Endothelial cell of umbilical vein (primary cell): ENCODE data around the gene TSPOAP1. TPM values are rescaled to one million over a fixed set of nuclear protein-coding genes. Genes with fewer than 3 reads are reported as not detected.

Source experiments
- BruUV-seq: library from RNA; stranded (reverse); fragments of 400-500 nt; replicated peaks from 2 replicates; lab custom pipeline; 2021; lab: Mats Ljungman, UMichigan
- CTCF ChIA-PET: fragments of 300-600, 350-600 bp; sonication (Branson Sonifier 250); formaldehyde crosslinking; loops from one replicate; lab custom pipeline; 2021; ENCODE audit warnings: antibody characterized with exemption, inconsistent platforms; lab: Charles Lee
- POLR2A ChIA-PET: fragments of 300-600, 350-600 bp; sonication (Branson Sonifier 250); formaldehyde crosslinking; loops from one replicate; lab custom pipeline; 2021; ENCODE audit warnings: antibody characterized with exemption, inconsistent platforms; lab: Charles Lee
- DNase-seq: peaks from one replicate; pipeline ENCODE4 v3.0.0-alpha.2; 2011; ENCODE audit warnings: low read depth, low spot score
- FAIRE-seq: peaks from 2 replicates; lab custom pipeline; 2011; peaks lifted over from hg19 to GRCh38; lab: Jason Lieb, UNC
- H2AFZ ChIP-seq: 2 replicates; pipeline ENCODE4 v1.6.0; 2012; ENCODE audit warnings: low read depth, low read length, control low read depth, inconsistent platforms
- H3K27ac ChIP-seq: 2 replicates; pipeline ENCODE4 v1.5.1; 2011; ENCODE audit warnings: low read depth, mild to moderate bottlenecking, control low read depth, low read length, moderate library complexity; ENCODE audit not compliant: insufficient read depth
- H3K27me3 ChIP-seq, 2 experiments: 2 replicates each; pipeline versions ENCODE4 v1.6.0 to v1.6.1; 2011; ENCODE audit warnings: low read length in 2 of 2, mixed read lengths in 1 of 2; ENCODE audit not compliant: control insufficient read depth in 2 of 2, insufficient read depth in 2 of 2
- H3K36me3 ChIP-seq, 2 experiments: 2 replicates in 1 of 2; 3 replicates in 1 of 2; pipeline ENCODE4 v1.5.1; 2011; ENCODE audit warnings: low read length in 2 of 2, mild to moderate bottlenecking in 1 of 2, moderate library complexity in 1 of 2; ENCODE audit not compliant: control insufficient read depth in 2 of 2, insufficient read depth in 2 of 2; ENCODE audit errors: extremely low read depth in 1 of 2
- H3K4me1 ChIP-seq: 3 replicates; pipeline ENCODE4 v1.5.1; 2011; ENCODE audit warnings: mild to moderate bottlenecking, low read length; ENCODE audit not compliant: control insufficient read depth, insufficient read depth; ENCODE audit errors: extremely low read depth
- H3K4me2 ChIP-seq: 2 replicates; pipeline ENCODE4 v1.6.1; 2011; ENCODE audit warnings: low read length, control low read depth, mixed read lengths; ENCODE audit not compliant: insufficient read depth
- H3K4me3 ChIP-seq, 3 experiments: fragments of 200-600 bp in 1 of 3; sonication (generic), shearing (Covaris generic) in 1 of 3; replicated peaks in 1 of 3; 2 replicates each; pipeline ENCODE4 v1.5.1; 2011 to 2016; ENCODE audit warnings: control low read depth in 3 of 3, low read length in 3 of 3, mild to moderate bottlenecking in 2 of 3, inconsistent platforms in 1 of 3, low read depth in 1 of 3, moderate library complexity in 1 of 3; ENCODE audit not compliant: insufficient read depth in 1 of 3
- H3K79me2 ChIP-seq: 2 replicates; pipeline ENCODE4 v1.6.0; 2012; ENCODE audit warnings: low read length, inconsistent platforms; ENCODE audit not compliant: control insufficient read depth, insufficient read depth
- H3K9ac ChIP-seq: replicated peaks from 2 replicates; pipeline ENCODE3; 2011; ENCODE audit warnings: low read length, control low read depth; ENCODE audit not compliant: insufficient read depth; ENCODE audit errors: extremely low read depth
- H3K9me1 ChIP-seq: replicated peaks from 3 replicates; pipeline ENCODE4 v1.6.0; 2011; ENCODE audit warnings: mild to moderate bottlenecking, low read length; ENCODE audit not compliant: control insufficient read depth, insufficient read depth; ENCODE audit errors: extremely low read depth
- H3K9me3 ChIP-seq: replicated peaks from 2 replicates; pipeline ENCODE4 v1.5.1; 2012; ENCODE audit warnings: low read length, inconsistent platforms; ENCODE audit not compliant: control insufficient read depth, insufficient read depth
- H4K20me1 ChIP-seq: replicated peaks from 2 replicates; pipeline ENCODE3; 2011; ENCODE audit warnings: mild to moderate bottlenecking, low read length; ENCODE audit not compliant: control insufficient read depth, insufficient read depth; ENCODE audit errors: extremely low read depth
- EZH2 ChIP-seq: IDR thresholded peaks from 2 replicates; pipeline ENCODE4 v1.6.1; 2012; ENCODE audit warnings: borderline replicate concordance, low read depth, mild to moderate bottlenecking, moderate library complexity, low read length, inconsistent platforms; ENCODE audit not compliant: severe bottlenecking
- FOS ChIP-seq: IDR thresholded peaks from 2 replicates; pipeline ENCODE4 v1.6.1; 2011; ENCODE audit warnings: mild to moderate bottlenecking, low read length, moderate library complexity, borderline replicate concordance; ENCODE audit not compliant: insufficient read depth
- GATA2 ChIP-seq: IDR thresholded peaks from 2 replicates; pipeline ENCODE4 v1.7.0; 2011; ENCODE audit warnings: low read depth, mild to moderate bottlenecking, moderate library complexity, mixed read lengths, low read length; ENCODE audit not compliant: insufficient read length, insufficient read depth
- JUN ChIP-seq: IDR thresholded peaks from 2 replicates; pipeline ENCODE4 v1.6.1; 2011; ENCODE audit warnings: borderline replicate concordance, low read depth; ENCODE audit not compliant: insufficient read length, insufficient read depth
- MYC ChIP-seq: IDR thresholded peaks from one replicate; pipeline ENCODE4 v1.6.1; 2011; ENCODE audit warnings: mild to moderate bottlenecking, low read depth, low read length
- POLR2A ChIP-seq: IDR thresholded peaks from 2 replicates; pipeline ENCODE4 v1.6.1; 2012; ENCODE audit warnings: low read depth, mild to moderate bottlenecking, control low read depth, low read length
- POLR2AphosphoS5 ChIP-seq: IDR thresholded peaks from 2 replicates; pipeline ENCODE4 v1.6.1; 2012; ENCODE audit warnings: low read depth, mild to moderate bottlenecking, control low read depth, low read length, moderate library complexity; ENCODE audit not compliant: insufficient read depth
- dilution Hi-C: fragments of 300-500 bp; cut with MboI; formaldehyde crosslinking; loops from one replicate; pipeline ENCODE4 v1.15.0; 2019; ENCODE audit warnings: low sequenced_read_pairs; ENCODE audit not compliant: extremely low pct_ligation_motif_present
- intact Hi-C: fragments of 100-400 bp; cut with micrococcal nuclease; formaldehyde crosslinking; loops from one replicate; pipeline ENCODE4 v1.10.0; 2022
- polyA plus RNA-seq, 4 experiments: library from polyadenylated mRNA; depleted of rRNA in 3 of 4; stranded (reverse) in 3 of 4; unstranded in 1 of 4; fragments of >200 nt; gene quantifications; 2 replicates each; pipeline versions ENCODE4 v1.2.1 to v1.2.3, GENCODE V29; 2011 to 2012; ENCODE audit warnings: missing spikeins in 1 of 4
- total RNA-seq: library from RNA; stranded (reverse); gene quantifications from 2 replicates; pipeline ENCODE4 v1.2.3, GENCODE V29; 2021
- TF ChIP-seq, protein P1 (sequence below), 2 donors: IDR thresholded peaks; 1 replicate in 1 of 2; 2 replicates in 1 of 2; pipeline ENCODE4 v1.5.1; 2011; ENCODE audit warnings: low read length in 2 of 2, mild to moderate bottlenecking in 2 of 2, moderate library complexity in 2 of 2, control low read depth in 1 of 2, inconsistent platforms in 1 of 2, low read depth in 1 of 2; ENCODE audit not compliant: insufficient read depth in 1 of 2; ENCODE audit errors: extremely low read depth in 1 of 2
- TF ChIP-seq, protein P2 (sequence below): IDR thresholded peaks from 2 replicates; pipeline ENCODE4 v1.6.1; 2011; ENCODE audit not compliant: insufficient read depth, insufficient read length

TSPOAP1 gene
- total and polyA plus RNA-seq, 2 donors (not counting 3 experiments of a cell fraction or from before 2014, with no cell fraction given), result not detected

DNA sequence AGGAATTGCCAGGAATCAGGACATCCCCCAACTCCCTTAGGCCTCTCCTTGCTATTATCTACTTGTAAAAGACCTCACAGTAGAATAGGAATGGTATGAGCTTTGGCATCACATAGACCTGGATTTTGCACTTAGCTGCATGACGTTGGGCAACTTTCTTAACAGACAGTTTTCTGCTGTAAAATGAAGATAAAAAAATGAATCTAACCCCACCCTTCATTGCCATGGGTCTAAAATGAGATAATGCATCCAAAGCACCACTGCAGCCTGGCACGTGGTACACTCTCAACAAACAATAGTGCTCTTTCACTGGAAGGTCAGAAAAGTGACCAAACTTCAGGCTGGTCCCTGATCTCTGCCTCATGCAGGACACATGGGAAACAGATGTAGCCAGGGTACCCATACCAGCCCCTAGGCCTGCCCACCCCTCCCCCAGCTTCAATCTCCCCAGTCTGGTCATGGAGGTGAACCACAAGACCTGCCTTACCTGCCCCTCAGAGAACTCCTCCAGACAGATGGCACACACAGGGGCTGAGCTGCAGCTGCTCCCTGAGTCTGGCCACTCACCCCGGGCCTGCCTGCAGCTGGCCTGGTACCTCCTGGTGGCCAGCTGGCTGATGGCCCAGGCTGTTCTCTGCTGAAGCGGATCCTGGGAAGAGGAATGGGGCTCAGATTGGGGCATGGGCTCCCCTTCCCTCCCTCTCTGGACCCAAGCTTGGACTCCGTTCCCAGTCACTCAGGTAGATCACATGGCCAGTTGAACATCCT, 31.9 kb upstream of the TSPOAP1 start:
- H3K9me1 ChIP-seq, result no peaks in the 10 kb centered on the region
- intact Hi-C loops (no loop called here), dilution Hi-C loops (no loop called here)
- no peak overlapping the region for H3K9ac ChIP-seq
- H4K20me1 ChIP-seq, result no peaks in the 10 kb centered on the region
- no peaks in the 10 kb centered on the region for H3K9me3 ChIP-seq
- no peak for FAIRE-seq
- CTCF ChIA-PET, result interaction anchor here (2.0 kb wide), 1 partner anchor 8 kb away, joined by 6 read pairs; the partner anchor contains the start of gene SUPT4H1
- H3K4me2 ChIP-seq, result no peak overlapping the region
- BruUV-seq, result no TSS peak
- TF ChIP-seq MYC (no peak), FOS (no peak), EZH2 (no peak), POLR2AphosphoS5 (no peak), JUN (no peak), GATA2 (no peak), POLR2A (no peak)
- TF ChIP-seq, protein P1, sequence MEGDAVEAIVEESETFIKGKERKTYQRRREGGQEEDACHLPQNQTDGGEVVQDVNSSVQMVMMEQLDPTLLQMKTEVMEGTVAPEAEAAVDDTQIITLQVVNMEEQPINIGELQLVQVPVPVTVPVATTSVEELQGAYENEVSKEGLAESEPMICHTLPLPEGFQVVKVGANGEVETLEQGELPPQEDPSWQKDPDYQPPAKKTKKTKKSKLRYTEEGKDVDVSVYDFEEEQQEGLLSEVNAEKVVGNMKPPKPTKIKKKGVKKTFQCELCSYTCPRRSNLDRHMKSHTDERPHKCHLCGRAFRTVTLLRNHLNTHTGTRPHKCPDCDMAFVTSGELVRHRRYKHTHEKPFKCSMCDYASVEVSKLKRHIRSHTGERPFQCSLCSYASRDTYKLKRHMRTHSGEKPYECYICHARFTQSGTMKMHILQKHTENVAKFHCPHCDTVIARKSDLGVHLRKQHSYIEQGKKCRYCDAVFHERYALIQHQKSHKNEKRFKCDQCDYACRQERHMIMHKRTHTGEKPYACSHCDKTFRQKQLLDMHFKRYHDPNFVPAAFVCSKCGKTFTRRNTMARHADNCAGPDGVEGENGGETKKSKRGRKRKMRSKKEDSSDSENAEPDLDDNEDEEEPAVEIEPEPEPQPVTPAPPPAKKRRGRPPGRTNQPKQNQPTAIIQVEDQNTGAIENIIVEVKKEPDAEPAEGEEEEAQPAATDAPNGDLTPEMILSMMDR (IDR thresholded peaks at IDR 0.05; ENCODE audit: extremely low read depth in 1 of 2, insufficient read depth in 1 of 2, low read depth in 1 of 2, low read length in 2 of 2), result no peak
- TF ChIP-seq, protein P2, sequence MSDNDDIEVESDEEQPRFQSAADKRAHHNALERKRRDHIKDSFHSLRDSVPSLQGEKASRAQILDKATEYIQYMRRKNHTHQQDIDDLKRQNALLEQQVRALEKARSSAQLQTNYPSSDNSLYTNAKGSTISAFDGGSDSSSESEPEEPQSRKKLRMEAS, result no peak
- no peaks in the 10 kb centered on the region for H3K79me2 ChIP-seq
- DNase-seq, result no peak
- H2AFZ ChIP-seq, result no peak overlapping the region
- no peaks in the 10 kb centered on the region for H3K36me3 ChIP-seq
- no peak overlapping the region for H3K4me3 ChIP-seq
- POLR2A ChIA-PET, result no interaction called here
- H3K27me3 ChIP-seq, result peaks cover 0 to 3% of the 10 kb centered on the region in 2 experiments
- H3K27ac ChIP-seq, result no peak overlapping the region
- no peaks in the 10 kb centered on the region for H3K4me1 ChIP-seq
